C4-2B (cell line): ENCODE measurements around the gene HSBP1L1.

Experiments
- H3K27ac ChIP-seq: fragments of 450-650 bp; 2 replicates; pipeline ENCODE4 v1.5.1; 2017
- CTCF ChIP-seq: fragments of 450-650 bp; conservative IDR thresholded peaks from 2 replicates; pipeline ENCODE4 v1.5.1; 2017; ENCODE audit warnings: mild to moderate bottlenecking
- ZFX ChIP-seq: fragments of 450-650 bp; IDR thresholded peaks from 2 replicates; pipeline ENCODE4 v1.6.1; 2017

Gene HSBP1L1

GRCh38 chr18:79926306-79926705 is 38.1 kb upstream of the HSBP1L1 start:
- TF ChIP-seq ZFX (no peak), CTCF (no peak)
- no peak overlapping the region for H3K27ac ChIP-seq

GRCh38 chr18:79926715-79927606 is 37.5 kb upstream of the HSBP1L1 start:
- H3K27ac ChIP-seq, result no peak overlapping the region
- no peak for TF ChIP-seq ZFX
- TF ChIP-seq CTCF, result no peak

GRCh38 chr18:79927607-79928562 is 36.6 kb upstream of the HSBP1L1 start:
- no peak overlapping the region for H3K27ac ChIP-seq
- TF ChIP-seq CTCF, result no peak
- no peak for TF ChIP-seq ZFX

- H3K27ac ChIP-seq, result no peak overlapping the region
- no peak for TF ChIP-seq ZFX
These were observed 35.9 kb upstream of the HSBP1L1 start for GRCh38 chr18:79928563-79928960.

- no peak overlapping the region for H3K27ac ChIP-seq
- TF ChIP-seq ZFX (no peak), CTCF (no peak)
These were observed 34.3 kb upstream of the HSBP1L1 start for GRCh38 chr18:79930020-79930642.

GRCh38 chr18:79931475-79931874 is 33.0 kb upstream of the HSBP1L1 start:
- TF ChIP-seq ZFX (no peak), CTCF (no peak)
- no peak overlapping the region for H3K27ac ChIP-seq

GRCh38 chr18:79932907-79933306 is 31.5 kb upstream of the HSBP1L1 start:
- TF ChIP-seq CTCF (no peak), ZFX (no peak)
- H3K27ac ChIP-seq, result no peak overlapping the region
